Heart right ventricle (tissue), 16 donors: ENCODE measurements around the gene PRKAG1. TPM values are rescaled to one million over a fixed set of nuclear protein-coding genes. Genes with fewer than 3 reads are reported as not detected.
A peak's percentile ranks its signal among the peaks of the same experiment; 100 is the strongest.
"Not testable (repeated sequence)": the region's sequence is repeated elsewhere in the genome, so short reads cannot be mapped to it uniquely, and the experiment has no call there.

Source experiments
- ATAC-seq, 8 donors: fragments of 200-7000 bp; cut with Tn5 transposase; one replicate each; pipeline ENCODE4 v1.9.1; 2020; ENCODE audit warnings: mild to moderate bottlenecking in 8 of 8, moderate library complexity in 8 of 8, moderate number of reproducible peaks in 1 of 8
- DNase-seq, 2 donors: peaks; one replicate each; pipeline ENCODE4 v3.0.0-alpha.2; 2020
- H3K27ac ChIP-seq, 10 donors: fragments of 200-600 bp; sonication (generic) in 2 of 10; one replicate each; pipeline versions ENCODE4 v1.5.0 to v1.8.0; 2020 to 2022; ENCODE audit warnings: mild to moderate bottlenecking in 3 of 10
- H3K27me3 ChIP-seq, 7 donors: fragments of 200-600 bp; one replicate each; pipeline ENCODE4 v1.8.0; 2021 to 2022; ENCODE audit warnings: mild to moderate bottlenecking in 2 of 7
- H3K36me3 ChIP-seq, 9 donors: fragments of 200-600 bp; sonication (generic) in 1 of 9; one replicate each; pipeline versions ENCODE4 v1.5.0 to v1.8.0; 2020 to 2022; ENCODE audit warnings: mild to moderate bottlenecking in 2 of 9
- H3K4me1 ChIP-seq, 9 donors: fragments of 200-600 bp; sonication (generic) in 1 of 9; one replicate each; pipeline versions ENCODE4 v1.5.0 to v1.8.0; 2020 to 2022; ENCODE audit warnings: mild to moderate bottlenecking in 4 of 9
- H3K4me3 ChIP-seq, 10 donors: fragments of 200-600 bp; sonication (generic) in 2 of 10; one replicate each; pipeline versions ENCODE4 v1.5.0 to v1.8.0; 2020 to 2022; ENCODE audit warnings: mild to moderate bottlenecking in 7 of 10, moderate library complexity in 2 of 10
- H3K9me3 ChIP-seq, 11 donors: fragments of 200-600 bp in 10 of 11; sonication (generic) in 2 of 11; one replicate each; pipeline versions ENCODE4 v1.5.0 to v1.8.0; 2013 to 2022; ENCODE audit warnings: mild to moderate bottlenecking in 2 of 11, control low read depth in 1 of 11, moderate library complexity in 1 of 11
- WGBS, 2 donors: extraction: QIAGEN DNeasy Blood & Tissue Kit; methylation state at CpG; one replicate each; pipeline ENCODE4 v1.1.7; 2013; ENCODE audit warnings: inconsistent platforms in 1 of 2; 5-methylcytosine and 5-hydroxymethylcytosine counted together
- intact Hi-C, 10 donors: fragments of 100-400 bp; cut with DNase I; formaldehyde crosslinking; loops; one replicate each; pipeline versions ENCODE4 v1.11.1 to v1.14.2; 2022
- long read RNA-seq, 3 donors: library from polyadenylated mRNA; unstranded; transcript quantifications; one replicate each; pipeline ENCODE4 v2.0.0, GENCODE V29; 2020 to 2021
- polyA plus RNA-seq, 2 donors: library from polyadenylated mRNA; stranded (reverse); fragments of 200-250 nt; gene quantifications; one replicate each; pipeline ENCODE4 v1.2.3, GENCODE V29; 2013
- total RNA-seq, 10 donors: library from RNA; stranded (reverse); fragmentation: NEBNext Ultra II Directional in 3 of 10; extraction: Animal tissue kit (Norgen Biotek cat#: 25700) in 3 of 10; gene quantifications; one replicate each; pipeline versions ENCODE4 v1.2.1 to v1.2.4, GENCODE V29; 2021 to 2023
- TF ChIP-seq, protein P1 (sequence below), 9 donors: fragments of 200-600 bp; sonication (generic) in 2 of 9; IDR thresholded peaks; one replicate each; pipeline versions ENCODE4 v1.5.0 to v1.8.0; 2021 to 2022; ENCODE audit warnings: antibody characterized with exemption in 9 of 9, mild to moderate bottlenecking in 5 of 9, moderate library complexity in 1 of 9
- donor health status: Arrhythmogenic right ventricular cardiomyopathy.
- donor health status: ischemic (EF 13 %, LVEDD 7.1; RV severe dilation, severe dysfunction).
- donor health status: healthy with polysubstance abuse.
- donor health status: DM: no; HTN: yes; CAD: no.
- donor health status: DM: no; HTN: no; CAD: no.
- donor health status: ischemic (EF 25% LVEDD 6.9; RV normal size, moderate dysfunction).
- donor health status: ischemic (EF 25% LVEDD 5.7; RV mildly dilated, moderate dysfunction).
- donor health status: healthy.
- donor health status: DM: yes; HTN: yes; CAD: no.
- donor health status: Ischemic cardiomyopathy.
- donor health status: ischemic (EF 35%, LVEDD 5.7; RV mildly dilated, moderate dysfunction).
- donor health status: nonischemic (EF 11% LVEDD 7.7; RV severe dilation, severe dysfunction).
- donor health status: DM: yes; HTN: yes; CAD: no.
- donor health status: PGD.
- donor health status: ischemic (EF 29% LVEDD 5.4; RV normal size, mild dysfunction).
- donor health status: nonischemic (EF 23%, LVEDD 6.1; RV moderate dilation, normal function).

PRKAG1 gene
- total RNA-seq, result 100 to 1,000 TPM in 5 of 10 donors, 10 to 100 TPM in 5; 79.4 to 110 (median 100) TPM
- polyA plus RNA-seq, result 10 to 100 TPM; 71.0 to 77.5 TPM
- long read RNA-seq, donor 1, transcript PRKAG1-205 (11 exons, 1,531 nt), result minor isoform, 8 of 56 reads
- long read RNA-seq, donor 1, transcript PRKAG1-206 (12 exons, 1,699 nt), result major isoform, 25 of 56 reads
- long read RNA-seq, donor 1, partial matches to known transcripts, result 2 of 56 reads
- long read RNA-seq, donor 1, other reads (novel, unspliced or antisense), result 21 of 56 reads
- long read RNA-seq, donor 2, transcript PRKAG1-206 (12 exons, 1,699 nt), result major isoform, 19 of 54 reads
- long read RNA-seq, donor 2, transcript PRKAG1-205 (11 exons, 1,531 nt), result minor isoform, 13 of 54 reads
- long read RNA-seq, donor 2, partial matches to known transcripts, result 4 of 54 reads
- long read RNA-seq, donor 2, other reads (novel, unspliced or antisense), result 17 of 54 reads
- long read RNA-seq, donor 3, transcript PRKAG1-205 (11 exons, 1,531 nt), result minor isoform, 34 of 163 reads
- long read RNA-seq, donor 3, transcript PRKAG1-206 (12 exons, 1,699 nt), result major isoform, 88 of 163 reads
- long read RNA-seq, donor 3, partial matches to known transcripts, result 11 of 163 reads
- long read RNA-seq, donor 3, other reads (novel, unspliced or antisense), result 28 of 163 reads

DNA sequence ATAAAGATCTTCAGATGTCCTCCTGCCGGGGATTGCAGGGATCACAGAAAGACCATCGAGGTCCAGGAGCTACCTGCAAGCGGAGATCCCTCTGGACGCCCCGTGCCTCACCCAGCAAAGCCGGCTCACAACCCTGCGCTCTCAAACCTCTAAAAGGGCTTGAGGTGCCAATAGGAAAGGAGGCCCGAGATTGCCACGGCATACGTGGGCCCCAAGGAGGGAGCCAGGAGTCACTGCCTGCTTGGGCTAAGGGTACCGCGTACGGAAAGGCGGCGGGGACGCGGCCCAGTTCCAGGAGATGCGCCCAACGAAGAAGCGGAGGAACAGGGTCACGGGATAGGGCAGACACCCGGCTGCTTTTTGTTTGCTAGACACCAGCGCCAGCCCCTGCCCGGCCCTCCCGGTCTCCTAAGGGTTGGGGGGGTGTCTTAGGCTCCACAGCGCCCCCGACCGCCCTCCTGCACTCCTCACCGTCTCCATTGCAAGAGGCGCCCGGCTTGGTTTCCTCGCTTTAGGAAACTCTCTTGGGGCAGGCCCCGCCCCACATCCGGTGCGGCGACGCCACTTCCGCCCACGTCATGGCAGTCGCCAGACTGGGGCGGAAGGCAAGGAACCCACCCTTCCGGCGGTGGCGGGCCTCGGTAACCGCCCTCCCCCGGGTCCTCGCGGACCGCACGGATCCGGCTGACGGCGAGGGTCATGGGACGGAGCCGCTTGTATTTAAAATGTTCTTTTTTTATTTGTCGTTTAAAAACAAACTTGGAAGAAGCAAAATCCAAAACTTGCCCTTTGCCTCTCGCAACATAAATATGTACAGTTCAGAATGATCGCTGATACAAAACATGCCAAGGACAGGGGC lies at the start of gene PRKAG1:
PRKAG1 (minus strand) TSS at position 516 of the 859 bp plus-strand sequence; CDS start at position 480, 36 bp downstream.
- peak within 1 kb of the TSS; percentile 56 to 92 (median 81) for H3K4me3 ChIP-seq
- intact Hi-C loops, result loop anchor here in 2 of 10 donors (1.0 to 2.0 kb wide), 2 partner anchors 22 to 38 kb away; no protein-coding TSS in a partner anchor

DNA sequence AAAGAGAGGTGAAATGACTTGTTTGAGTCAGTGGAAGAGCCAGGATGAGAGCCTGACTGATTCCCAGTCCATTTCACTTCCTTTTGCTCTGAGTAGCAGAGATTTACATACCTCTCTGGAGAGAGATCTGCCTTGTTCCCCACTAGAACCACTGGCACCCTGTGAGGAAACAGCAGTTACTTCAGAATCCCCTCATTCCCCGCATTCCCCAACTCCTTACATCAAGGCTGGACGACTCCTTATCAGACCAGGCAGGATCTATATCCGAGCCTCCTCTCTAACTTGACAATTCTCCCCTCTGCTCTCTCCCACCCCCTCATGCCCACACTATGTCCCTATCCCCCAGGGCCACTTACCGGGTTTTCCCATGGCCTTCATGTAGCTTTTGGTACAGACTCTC lies 47.5 kb upstream of the PRKAG1 start:
- Histone ChIP-seq H3K36me3 (no peaks in the 10 kb centered on the region), H3K27me3 (no peaks in the 10 kb centered on the region), H3K9me3 (no peaks in the 10 kb centered on the region), H3K4me1 (peaks cover 7 to 24% (median 20%) of the 10 kb centered on the region in 9 donors), H3K4me3 (no peak overlapping the region), H3K27ac (no peak overlapping the region)
- intact Hi-C loops, result loop anchor here in 6 of 10 donors (5.0 to 10.0 kb wide), 3 partner anchors 41 to 119 kb away; partner anchors contain the start of gene TUBA1A (in 1 of the 6)
- TF ChIP-seq, protein P1, sequence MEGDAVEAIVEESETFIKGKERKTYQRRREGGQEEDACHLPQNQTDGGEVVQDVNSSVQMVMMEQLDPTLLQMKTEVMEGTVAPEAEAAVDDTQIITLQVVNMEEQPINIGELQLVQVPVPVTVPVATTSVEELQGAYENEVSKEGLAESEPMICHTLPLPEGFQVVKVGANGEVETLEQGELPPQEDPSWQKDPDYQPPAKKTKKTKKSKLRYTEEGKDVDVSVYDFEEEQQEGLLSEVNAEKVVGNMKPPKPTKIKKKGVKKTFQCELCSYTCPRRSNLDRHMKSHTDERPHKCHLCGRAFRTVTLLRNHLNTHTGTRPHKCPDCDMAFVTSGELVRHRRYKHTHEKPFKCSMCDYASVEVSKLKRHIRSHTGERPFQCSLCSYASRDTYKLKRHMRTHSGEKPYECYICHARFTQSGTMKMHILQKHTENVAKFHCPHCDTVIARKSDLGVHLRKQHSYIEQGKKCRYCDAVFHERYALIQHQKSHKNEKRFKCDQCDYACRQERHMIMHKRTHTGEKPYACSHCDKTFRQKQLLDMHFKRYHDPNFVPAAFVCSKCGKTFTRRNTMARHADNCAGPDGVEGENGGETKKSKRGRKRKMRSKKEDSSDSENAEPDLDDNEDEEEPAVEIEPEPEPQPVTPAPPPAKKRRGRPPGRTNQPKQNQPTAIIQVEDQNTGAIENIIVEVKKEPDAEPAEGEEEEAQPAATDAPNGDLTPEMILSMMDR (IDR thresholded peaks at IDR 0.05), result no peak
- DNase-seq (no peak), ATAC-seq (no peak)
- 58 to 61% methylated on average over 4 of the region's 4 CpGs for WGBS, 2 donors

More for the DNA sequence above, at the start of gene PRKAG1:
- peak; percentile 93 to 97 (median 96) for ATAC-seq
- 0 to 1% methylated on average over 59 of the region's 59 CpGs for WGBS, 2 donors
- no peaks in the 10 kb centered on the region for H3K27me3 ChIP-seq
- TF ChIP-seq, protein P1 (IDR thresholded peaks at IDR 0.05), result peak in 8 of 9 donors; percentile 22 to 69 (median 55)
- H3K9me3 ChIP-seq, result no peaks in the 10 kb centered on the region
- peaks cover 0 to 54% (median 37%) of the 10 kb centered on the region in 9 donors for H3K4me1 ChIP-seq
- H3K27ac ChIP-seq, result peak within 1 kb of the TSS; percentile 78 to 99 (median 96)
- peak; percentile 96 for DNase-seq
- H3K36me3 ChIP-seq, result peaks cover 0 to 41% (median 20%) of the 10 kb centered on the region in 9 donors

DNA sequence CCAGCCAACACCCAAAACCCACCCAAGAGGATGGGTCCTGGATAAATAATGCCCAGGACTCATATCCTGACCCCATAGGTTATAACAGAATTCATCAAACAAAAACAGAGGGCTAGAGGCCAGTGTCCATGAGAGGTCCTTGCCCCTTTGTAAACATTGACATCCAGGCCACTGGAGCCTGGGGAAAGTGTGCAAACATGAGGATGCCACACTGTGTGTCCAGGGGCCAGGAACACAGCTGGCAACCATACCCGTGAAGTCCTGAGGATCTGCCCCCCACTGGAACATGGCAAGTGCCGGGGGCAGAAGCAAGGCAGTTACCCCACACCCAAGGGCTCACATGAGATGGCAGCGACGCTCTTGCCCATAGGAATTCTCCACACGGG lies 46.2 kb upstream of the PRKAG1 start:
- Histone ChIP-seq H3K27me3 (no peaks in the 10 kb centered on the region), H3K9me3 (no peaks in the 10 kb centered on the region), H3K4me1 (peaks cover 0 to 20% (median 12%) of the 10 kb centered on the region in 9 donors), H3K36me3 (no peaks in the 10 kb centered on the region), H3K4me3 (no peak overlapping the region), H3K27ac (no peak overlapping the region)
- intact Hi-C loops, result loop anchor here in 9 of 10 donors (1.0 to 10.0 kb wide), 13 partner anchors 34 to 503 kb away; partner anchors contain the start of genes MCRS1 (in 1 of the 9), TUBA1A (in 1 of the 9) and TUBA1B (in 1 of the 9)
- WGBS, 2 donors, result 91% methylated on average over 5 of the region's 5 CpGs
- TF ChIP-seq, protein P1 (IDR thresholded peaks at IDR 0.05), result no peak
- ATAC-seq, result no peak
- DNase-seq, result no peak

DNA sequence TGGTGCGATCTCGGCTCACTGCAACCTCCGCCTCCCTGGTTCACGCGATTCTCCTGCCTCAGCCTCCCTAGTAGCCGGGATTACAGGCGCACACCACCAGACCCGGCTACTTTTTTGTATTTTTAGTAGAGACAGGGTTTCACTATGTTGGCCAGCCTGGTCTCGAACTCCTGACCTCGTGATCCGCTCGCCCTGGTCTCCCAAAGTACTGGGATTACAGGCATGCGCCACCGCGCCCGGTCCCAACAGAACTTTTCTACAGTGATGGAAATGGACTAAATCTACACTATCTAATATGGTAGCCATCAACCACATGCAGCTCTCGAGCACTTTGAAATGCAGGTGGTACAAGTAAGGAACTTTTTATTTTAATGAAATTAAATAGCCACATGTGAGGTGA lies 43.3 kb upstream of the PRKAG1 start:
- H3K27me3 ChIP-seq, DNase-seq, H3K36me3 ChIP-seq, H3K4me3 ChIP-seq, ATAC-seq, H3K9me3 ChIP-seq, H3K27ac ChIP-seq: not testable (repeated sequence)
- 89 to 91% methylated on average over 17 of the region's 17 CpGs for WGBS, 2 donors
- peaks cover 9 to 37% (median 28%) of the 10 kb centered on the region in 9 donors for H3K4me1 ChIP-seq
- intact Hi-C loops, result loop anchor here in 9 of 10 donors (2.0 to 10.0 kb wide), 9 partner anchors 60 to 505 kb away; partner anchors contain the start of genes MCRS1 (in 1 of the 9), TUBA1A (in 1 of the 9) and TUBA1B (in 1 of the 9)
